Measurements from ENCODE around the gene EVI2B. TPM values are rescaled to one million over a fixed set of nuclear protein-coding genes. Genes with fewer than 3 reads are reported as not detected.

The EVI2B gene
- total RNA-seq, 1 experiment from 2014 or later = 0.37 TPM

DNA sequence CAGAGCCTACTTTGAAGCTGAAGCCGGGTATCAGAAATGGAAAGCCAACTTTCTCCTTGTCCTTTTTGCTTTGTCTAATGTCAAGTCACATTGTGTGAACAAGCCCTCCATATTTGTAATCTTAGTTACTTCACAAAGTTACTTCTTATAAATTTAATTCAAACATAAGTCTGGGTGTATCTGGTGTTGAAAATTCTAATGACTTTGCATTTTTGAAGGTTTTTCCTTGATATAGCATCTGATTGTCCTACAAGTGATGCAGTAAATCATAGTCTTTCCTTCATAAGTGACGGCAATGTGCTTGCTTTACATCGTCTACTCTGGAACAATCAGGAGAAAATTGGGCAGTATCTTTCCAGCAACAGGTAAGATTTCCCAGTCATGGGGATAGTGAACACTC is 53.7 kb downstream of the EVI2B start:
- TF ChIP-seq EMX1 (CRISPR knock-in tag; IDR thresholded peaks at IDR 0.05) (no peak), ZNF671 (CRISPR knock-in tag; IDR thresholded peaks at IDR 0.05) (no peak), ZNF512 (CRISPR knock-in tag; IDR thresholded peaks at IDR 0.05; ENCODE audit: borderline replicate concordance) (no peak)
- TF ChIP-seq, protein P1, sequence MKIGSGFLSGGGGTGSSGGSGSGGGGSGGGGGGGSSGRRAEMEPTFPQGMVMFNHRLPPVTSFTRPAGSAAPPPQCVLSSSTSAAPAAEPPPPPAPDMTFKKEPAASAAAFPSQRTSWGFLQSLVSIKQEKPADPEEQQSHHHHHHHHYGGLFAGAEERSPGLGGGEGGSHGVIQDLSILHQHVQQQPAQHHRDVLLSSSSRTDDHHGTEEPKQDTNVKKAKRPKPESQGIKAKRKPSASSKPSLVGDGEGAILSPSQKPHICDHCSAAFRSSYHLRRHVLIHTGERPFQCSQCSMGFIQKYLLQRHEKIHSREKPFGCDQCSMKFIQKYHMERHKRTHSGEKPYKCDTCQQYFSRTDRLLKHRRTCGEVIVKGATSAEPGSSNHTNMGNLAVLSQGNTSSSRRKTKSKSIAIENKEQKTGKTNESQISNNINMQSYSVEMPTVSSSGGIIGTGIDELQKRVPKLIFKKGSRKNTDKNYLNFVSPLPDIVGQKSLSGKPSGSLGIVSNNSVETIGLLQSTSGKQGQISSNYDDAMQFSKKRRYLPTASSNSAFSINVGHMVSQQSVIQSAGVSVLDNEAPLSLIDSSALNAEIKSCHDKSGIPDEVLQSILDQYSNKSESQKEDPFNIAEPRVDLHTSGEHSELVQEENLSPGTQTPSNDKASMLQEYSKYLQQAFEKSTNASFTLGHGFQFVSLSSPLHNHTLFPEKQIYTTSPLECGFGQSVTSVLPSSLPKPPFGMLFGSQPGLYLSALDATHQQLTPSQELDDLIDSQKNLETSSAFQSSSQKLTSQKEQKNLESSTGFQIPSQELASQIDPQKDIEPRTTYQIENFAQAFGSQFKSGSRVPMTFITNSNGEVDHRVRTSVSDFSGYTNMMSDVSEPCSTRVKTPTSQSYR (CRISPR knock-in tag; IDR thresholded peaks at IDR 0.05) = no peak
- TF ChIP-seq, protein P2, sequence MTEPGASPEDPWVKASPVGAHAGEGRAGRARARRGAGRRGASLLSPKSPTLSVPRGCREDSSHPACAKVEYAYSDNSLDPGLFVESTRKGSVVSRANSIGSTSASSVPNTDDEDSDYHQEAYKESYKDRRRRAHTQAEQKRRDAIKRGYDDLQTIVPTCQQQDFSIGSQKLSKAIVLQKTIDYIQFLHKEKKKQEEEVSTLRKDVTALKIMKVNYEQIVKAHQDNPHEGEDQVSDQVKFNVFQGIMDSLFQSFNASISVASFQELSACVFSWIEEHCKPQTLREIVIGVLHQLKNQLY (CRISPR knock-in tag; IDR thresholded peaks at IDR 0.05) = no peak
- no peak overlapping the region for H3K27ac Mint-ChIP-seq
- ATAC-seq (no peak), DNase-seq (ENCODE audit: low spot score) (no peak)
- no peaks in the 10 kb centered on the region for H3K9me3 Mint-ChIP-seq
- CTCF ChIA-PET = no interaction called here
- H3K4me3 Mint-ChIP-seq = no peak overlapping the region
- H3K4me1 Mint-ChIP-seq = no peaks in the 10 kb centered on the region
- no peaks in the 10 kb centered on the region for H3K27me3 Mint-ChIP-seq (ENCODE audit: low read depth)
- H3K36me3 Mint-ChIP-seq = peaks cover 4% of the 10 kb centered on the region; the same call in 1 of the 2 replicates
- POLR2A ChIA-PET = no interaction called here

GRCh38 chr17:31256936-31257335 is 56.9 kb downstream of the EVI2B start:
- H3K36me3 Mint-ChIP-seq = peaks cover 4% of the 10 kb centered on the region; the same call in 1 of the 2 replicates
- no peaks in the 10 kb centered on the region for H3K9me3 Mint-ChIP-seq
- no peak overlapping the region for H3K4me3 Mint-ChIP-seq
- DNase-seq (ENCODE audit: low spot score) (no peak), ATAC-seq (no peak)
- H3K27ac Mint-ChIP-seq = no peak overlapping the region
- ChIA-PET CTCF (no interaction called here), POLR2A (no interaction called here)
- H3K4me1 Mint-ChIP-seq = no peaks in the 10 kb centered on the region
- TF ChIP-seq NFATC4 (CRISPR knock-in tag; IDR thresholded peaks at IDR 0.05) = no peak
- no peak for TF ChIP-seq SP1 (CRISPR knock-in tag; conservative IDR thresholded peaks at IDR 0.05)
- TF ChIP-seq ZNF396 (CRISPR knock-in tag; IDR thresholded peaks at IDR 0.05; ENCODE audit: borderline replicate concordance) = no peak
- no peak for TF ChIP-seq E2F5 (CRISPR knock-in tag; IDR thresholded peaks at IDR 0.05)
- no peak for TF ChIP-seq ZNF416 (CRISPR knock-in tag; IDR thresholded peaks at IDR 0.05)
- no peak for TF ChIP-seq ZNF232 (CRISPR knock-in tag; IDR thresholded peaks at IDR 0.05)
- TF ChIP-seq, protein P3, sequence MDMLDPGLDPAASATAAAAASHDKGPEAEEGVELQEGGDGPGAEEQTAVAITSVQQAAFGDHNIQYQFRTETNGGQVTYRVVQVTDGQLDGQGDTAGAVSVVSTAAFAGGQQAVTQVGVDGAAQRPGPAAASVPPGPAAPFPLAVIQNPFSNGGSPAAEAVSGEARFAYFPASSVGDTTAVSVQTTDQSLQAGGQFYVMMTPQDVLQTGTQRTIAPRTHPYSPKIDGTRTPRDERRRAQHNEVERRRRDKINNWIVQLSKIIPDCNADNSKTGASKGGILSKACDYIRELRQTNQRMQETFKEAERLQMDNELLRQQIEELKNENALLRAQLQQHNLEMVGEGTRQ (CRISPR knock-in tag; IDR thresholded peaks at IDR 0.05) = no peak
- TF ChIP-seq ZNF512 (CRISPR knock-in tag; IDR thresholded peaks at IDR 0.05; ENCODE audit: borderline replicate concordance) = no peak
- no peak for TF ChIP-seq CREM (CRISPR knock-in tag; IDR thresholded peaks at IDR 0.05)
- no peak for TF ChIP-seq ZSCAN18 (CRISPR knock-in tag; IDR thresholded peaks at IDR 0.05)
- TF ChIP-seq FOXJ3 (CRISPR knock-in tag; IDR thresholded peaks at IDR 0.05; ENCODE audit: borderline replicate concordance) = no peak
- TF ChIP-seq ZNF219 (CRISPR knock-in tag; IDR thresholded peaks at IDR 0.05; ENCODE audit: borderline replicate concordance) = no peak
- no peak for TF ChIP-seq MAX (CRISPR knock-in tag; IDR thresholded peaks at IDR 0.05)
- TF ChIP-seq ZNF671 (CRISPR knock-in tag; IDR thresholded peaks at IDR 0.05) = no peak
- no peak for TF ChIP-seq CREB1 (CRISPR knock-in tag; IDR thresholded peaks at IDR 0.05)
- no peaks in the 10 kb centered on the region for H3K27me3 Mint-ChIP-seq (ENCODE audit: low read depth)

Data from WTC11 (cell line).